ENCODE data around the gene SEC16B.

The SEC16B gene

GRCh38 chr1:177913762-177914540 lies 55.9 kb downstream of the SEC16B start:
- H3K9me3 ChIP-seq (ENCODE audit: control insufficient read depth in 1 of 2, low read length in 2 of 2) = no peaks in the 10 kb centered on the region
- H3K27ac ChIP-seq (ENCODE audit: low read depth, low read length) = no peak overlapping the region
- H3K36me3 ChIP-seq (ENCODE audit: control insufficient read depth in 1 of 2, insufficient read depth in 2 of 2, low read length in 2 of 2) = no peaks in the 10 kb centered on the region
- H3K4me3 ChIP-seq (ENCODE audit: low read depth in 1 of 2, low read length in 2 of 2) = no peak overlapping the region
- H3K27me3 ChIP-seq (ENCODE audit: control insufficient read depth in 1 of 2, insufficient read depth in 2 of 2, low read length in 2 of 2) = no peaks in the 10 kb centered on the region
- no peak overlapping the region for H3K9ac ChIP-seq (ENCODE audit: low read depth in 1 of 2, low read length in 2 of 2)
- peaks cover 0 to 8% of the 10 kb centered on the region in 2 donors for H3K4me1 ChIP-seq (ENCODE audit: control insufficient read depth in 1 of 2, insufficient read depth in 2 of 2, low read length in 2 of 2)

DNA sequence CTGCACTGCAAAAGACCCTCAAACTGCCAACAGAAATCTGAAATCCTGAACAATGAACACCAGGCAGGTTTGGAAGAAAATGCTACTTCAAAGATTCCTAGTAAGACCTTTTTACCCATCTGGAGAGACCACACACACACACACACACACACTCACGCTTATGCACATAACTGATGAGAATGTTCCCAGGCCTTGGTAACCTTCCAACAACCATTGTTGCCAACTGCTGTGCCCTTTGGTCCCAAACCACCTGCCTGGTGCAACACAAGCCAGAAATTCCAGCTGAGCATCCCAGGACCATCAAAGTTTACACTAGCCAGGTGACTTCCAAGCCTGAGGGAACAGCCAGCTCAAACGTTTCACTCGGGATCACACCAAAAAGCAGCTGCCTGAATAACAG lies 56.9 kb downstream of the SEC16B start:
- H3K36me3 ChIP-seq (ENCODE audit: control insufficient read depth in 1 of 2, insufficient read depth in 2 of 2, low read length in 2 of 2) = no peaks in the 10 kb centered on the region
- H3K9me3 ChIP-seq (ENCODE audit: control insufficient read depth in 1 of 2, low read length in 2 of 2) = no peaks in the 10 kb centered on the region
- peaks cover 0 to 8% of the 10 kb centered on the region in 2 donors for H3K4me1 ChIP-seq (ENCODE audit: control insufficient read depth in 1 of 2, insufficient read depth in 2 of 2, low read length in 2 of 2)
- H3K27ac ChIP-seq (ENCODE audit: low read depth, low read length) = no peak overlapping the region
- no peak overlapping the region for H3K4me3 ChIP-seq (ENCODE audit: low read depth in 1 of 2, low read length in 2 of 2)
- H3K9ac ChIP-seq (ENCODE audit: low read depth in 1 of 2, low read length in 2 of 2) = no peak overlapping the region
- H3K27me3 ChIP-seq (ENCODE audit: control insufficient read depth in 1 of 2, insufficient read depth in 2 of 2, low read length in 2 of 2) = no peaks in the 10 kb centered on the region

GRCh38 chr1:177909416-177909815 lies 60.4 kb downstream of the SEC16B start:
- Histone ChIP-seq H3K36me3 (ENCODE audit: control insufficient read depth in 1 of 2, insufficient read depth in 2 of 2, low read length in 2 of 2) (no peaks in the 10 kb centered on the region), H3K27me3 (ENCODE audit: control insufficient read depth in 1 of 2, insufficient read depth in 2 of 2, low read length in 2 of 2) (no peaks in the 10 kb centered on the region), H3K27ac (ENCODE audit: low read depth, low read length) (no peak overlapping the region)

GRCh38 chr1:177907000-177907399 lies 62.9 kb downstream of the SEC16B start:
- no peaks in the 10 kb centered on the region for H3K36me3 ChIP-seq (ENCODE audit: control insufficient read depth in 1 of 2, insufficient read depth in 2 of 2, low read length in 2 of 2)

More at GRCh38 chr1:177909416-177909815, 60.4 kb downstream of the SEC16B start:
- peaks cover 0 to 8% of the 10 kb centered on the region in 2 donors for H3K4me1 ChIP-seq (ENCODE audit: control insufficient read depth in 1 of 2, insufficient read depth in 2 of 2, low read length in 2 of 2)
- no peak overlapping the region for H3K9ac ChIP-seq (ENCODE audit: low read depth in 1 of 2, low read length in 2 of 2)
- no peak overlapping the region for H3K4me3 ChIP-seq (ENCODE audit: low read depth in 1 of 2, low read length in 2 of 2)
- no peaks in the 10 kb centered on the region for H3K9me3 ChIP-seq (ENCODE audit: control insufficient read depth in 1 of 2, low read length in 2 of 2)

GRCh38 chr1:177905686-177906085 lies 64.2 kb downstream of the SEC16B start:
- Histone ChIP-seq H3K4me3 (ENCODE audit: low read depth in 1 of 2, low read length in 2 of 2) (no peak overlapping the region), H3K36me3 (ENCODE audit: control insufficient read depth in 1 of 2, insufficient read depth in 2 of 2, low read length in 2 of 2) (no peaks in the 10 kb centered on the region), H3K4me1 (ENCODE audit: control insufficient read depth in 1 of 2, insufficient read depth in 2 of 2, low read length in 2 of 2) (peaks cover 0 to 6% of the 10 kb centered on the region in 2 donors), H3K9ac (ENCODE audit: low read depth in 1 of 2, low read length in 2 of 2) (no peak overlapping the region), H3K27me3 (ENCODE audit: control insufficient read depth in 1 of 2, insufficient read depth in 2 of 2, low read length in 2 of 2) (no peaks in the 10 kb centered on the region), H3K27ac (ENCODE audit: low read depth, low read length) (no peak overlapping the region), H3K9me3 (ENCODE audit: control insufficient read depth in 1 of 2, low read length in 2 of 2) (no peaks in the 10 kb centered on the region)

More at GRCh38 chr1:177907000-177907399, 62.9 kb downstream of the SEC16B start:
- H3K9me3 ChIP-seq (ENCODE audit: control insufficient read depth in 1 of 2, low read length in 2 of 2) = no peaks in the 10 kb centered on the region
- no peak overlapping the region for H3K4me3 ChIP-seq (ENCODE audit: low read depth in 1 of 2, low read length in 2 of 2)
- H3K27me3 ChIP-seq (ENCODE audit: control insufficient read depth in 1 of 2, insufficient read depth in 2 of 2, low read length in 2 of 2) = no peaks in the 10 kb centered on the region
- H3K27ac ChIP-seq (ENCODE audit: low read depth, low read length) = no peak overlapping the region
- H3K4me1 ChIP-seq (ENCODE audit: control insufficient read depth in 1 of 2, insufficient read depth in 2 of 2, low read length in 2 of 2) = no peaks in the 10 kb centered on the region
- no peak overlapping the region for H3K9ac ChIP-seq (ENCODE audit: low read depth in 1 of 2, low read length in 2 of 2)

DNA sequence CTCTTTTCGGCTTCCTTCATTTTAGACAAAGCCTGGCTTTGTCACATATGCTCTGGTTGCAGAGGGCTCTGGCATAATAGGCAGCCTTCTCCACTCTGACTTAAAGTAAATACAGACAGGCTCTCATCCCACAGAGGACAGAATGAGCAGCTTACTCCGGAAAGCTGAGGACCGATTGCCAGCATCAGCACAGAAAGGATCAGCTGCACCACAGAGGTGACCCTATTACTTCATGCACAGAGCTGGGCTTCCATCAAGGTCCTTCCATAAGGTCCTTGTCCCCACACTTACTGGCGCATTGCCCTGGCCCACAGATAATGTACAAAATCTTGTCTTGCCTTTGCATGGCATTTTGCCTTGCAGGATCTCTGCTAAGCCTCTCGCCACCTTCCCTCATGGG lies 67.6 kb downstream of the SEC16B start:
- Histone ChIP-seq H3K4me1 (ENCODE audit: control insufficient read depth in 1 of 2, insufficient read depth in 2 of 2, low read length in 2 of 2) (peaks cover 0 to 21% of the 10 kb centered on the region in 2 donors), H3K4me3 (ENCODE audit: low read depth in 1 of 2, low read length in 2 of 2) (no peak overlapping the region), H3K9ac (ENCODE audit: low read depth in 1 of 2, low read length in 2 of 2) (no peak overlapping the region), H3K36me3 (ENCODE audit: control insufficient read depth in 1 of 2, insufficient read depth in 2 of 2, low read length in 2 of 2) (no peaks in the 10 kb centered on the region), H3K27ac (ENCODE audit: low read depth, low read length) (no peak overlapping the region), H3K9me3 (ENCODE audit: control insufficient read depth in 1 of 2, low read length in 2 of 2) (no peaks in the 10 kb centered on the region), H3K27me3 (ENCODE audit: control insufficient read depth in 1 of 2, insufficient read depth in 2 of 2, low read length in 2 of 2) (no peaks in the 10 kb centered on the region)

DNA sequence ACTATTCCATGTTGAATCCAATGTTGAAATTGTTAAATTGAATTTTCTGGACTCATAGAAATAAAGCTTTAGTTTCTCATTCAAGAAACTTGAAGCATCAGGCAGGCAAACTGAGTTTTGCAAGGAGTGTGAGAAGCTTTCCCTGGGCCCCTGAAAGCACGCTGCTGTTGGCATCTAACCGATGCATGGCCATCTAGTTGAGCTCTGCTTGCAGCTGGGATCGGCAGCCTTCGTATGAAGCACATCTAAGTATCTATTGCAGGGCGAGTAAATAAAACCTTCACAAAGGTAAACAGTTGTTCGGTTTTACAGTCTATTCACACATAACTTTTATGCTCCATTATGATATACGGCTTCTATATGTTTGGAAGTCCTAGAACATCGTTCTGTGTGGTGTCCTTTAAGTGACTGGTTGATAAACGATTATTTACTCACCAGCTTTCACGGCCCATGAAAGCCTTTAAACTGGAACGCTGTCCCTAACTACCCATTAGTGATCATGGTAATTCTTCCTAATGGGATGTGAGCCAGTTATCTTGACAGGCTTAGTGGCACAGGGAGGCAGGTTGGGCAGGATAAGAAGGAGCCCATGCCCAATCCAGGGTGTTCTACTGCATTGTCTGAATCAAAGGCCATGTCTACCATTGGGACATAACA lies 71.7 kb downstream of the SEC16B start:
- Histone ChIP-seq H3K9ac (ENCODE audit: low read depth in 1 of 2, low read length in 2 of 2) (no peak overlapping the region), H3K36me3 (ENCODE audit: control insufficient read depth in 1 of 2, insufficient read depth in 2 of 2, low read length in 2 of 2) (no peaks in the 10 kb centered on the region), H3K9me3 (ENCODE audit: control insufficient read depth in 1 of 2, low read length in 2 of 2) (no peaks in the 10 kb centered on the region), H3K27me3 (ENCODE audit: control insufficient read depth in 1 of 2, insufficient read depth in 2 of 2, low read length in 2 of 2) (no peaks in the 10 kb centered on the region), H3K27ac (ENCODE audit: low read depth, low read length) (no peak overlapping the region), H3K4me1 (ENCODE audit: control insufficient read depth in 1 of 2, insufficient read depth in 2 of 2, low read length in 2 of 2) (peaks cover 0 to 21% of the 10 kb centered on the region in 2 donors), H3K4me3 (ENCODE audit: low read depth in 1 of 2, low read length in 2 of 2) (no peak overlapping the region)

DNA sequence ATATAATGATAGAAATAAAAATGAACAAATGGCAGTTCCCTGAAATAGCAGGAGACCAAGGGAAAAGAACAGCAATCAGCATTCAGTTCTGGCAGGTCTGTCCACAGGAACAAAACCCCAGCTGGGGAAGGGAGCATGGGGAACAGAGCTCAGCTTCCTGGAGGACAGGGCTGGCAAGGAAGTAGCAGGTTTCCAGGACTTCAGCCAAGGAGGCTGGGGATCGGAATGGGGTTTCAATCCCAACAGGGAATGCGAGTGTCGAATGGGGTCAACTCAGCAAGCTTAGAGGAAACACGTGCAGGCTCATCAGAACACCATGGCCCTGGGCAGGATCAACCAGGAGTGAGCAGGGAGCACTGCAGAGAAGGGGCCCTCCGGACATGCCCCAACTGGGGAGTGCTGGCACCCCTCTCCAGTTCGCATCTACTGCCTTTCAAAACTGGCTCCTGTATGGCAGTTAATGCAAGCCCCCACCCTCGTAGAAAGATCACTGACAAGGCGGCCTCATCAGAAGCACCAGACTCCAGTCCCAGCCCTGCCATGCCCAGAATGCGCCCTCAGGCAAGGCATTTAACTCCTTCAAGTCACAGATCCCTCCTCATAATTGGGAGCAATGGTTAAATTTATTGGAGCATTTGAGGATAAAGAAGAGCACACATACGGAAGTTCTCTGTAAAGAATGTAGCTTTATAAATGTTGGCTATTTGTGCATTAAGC lies 72.4 kb downstream of the SEC16B start:
- Histone ChIP-seq H3K4me3 (ENCODE audit: low read depth in 1 of 2, low read length in 2 of 2) (no peak overlapping the region), H3K36me3 (ENCODE audit: control insufficient read depth in 1 of 2, insufficient read depth in 2 of 2, low read length in 2 of 2) (no peaks in the 10 kb centered on the region), H3K4me1 (ENCODE audit: control insufficient read depth in 1 of 2, insufficient read depth in 2 of 2, low read length in 2 of 2) (peaks cover 0 to 21% of the 10 kb centered on the region in 2 donors), H3K27me3 (ENCODE audit: control insufficient read depth in 1 of 2, insufficient read depth in 2 of 2, low read length in 2 of 2) (no peaks in the 10 kb centered on the region), H3K9me3 (ENCODE audit: control insufficient read depth in 1 of 2, low read length in 2 of 2) (no peaks in the 10 kb centered on the region), H3K9ac (ENCODE audit: low read depth in 1 of 2, low read length in 2 of 2) (no peak overlapping the region), H3K27ac (ENCODE audit: low read depth, low read length) (no peak overlapping the region)
